Transverse colon (tissue), 4 donors: ENCODE data around the gene IL36A.

Experiments used
- EP300 ChIP-seq: sonication (generic); formaldehyde crosslinking; IDR thresholded peaks from one replicate; pipeline ENCODE4 v1.6.1; 2017; ENCODE audit warnings: antibody characterized with exemption, low read depth
- POLR2A ChIP-seq: fragments of 450-650 bp; IDR thresholded peaks from one replicate; pipeline ENCODE4 v1.6.1; 2016; ENCODE audit warnings: antibody characterized with exemption, mild to moderate bottlenecking, moderate library complexity
- POLR2AphosphoS5 ChIP-seq, 3 donors: sonication (generic); formaldehyde crosslinking; IDR thresholded peaks; one replicate each; pipeline ENCODE4 v1.6.1; 2016; ENCODE audit warnings: antibody characterized with exemption in 3 of 3
- TF ChIP-seq, protein P1 (sequence below), 5 experiments: fragments of 200-600 bp in 3 of 5; fragments of 450-650 bp in 2 of 5; sonication (generic) in 3 of 5; IDR thresholded peaks; 1 replicate in 2 of 5; 2 replicates in 3 of 5; pipeline ENCODE4 v1.5.1; 2016 to 2017; ENCODE audit warnings: antibody characterized with exemption in 5 of 5, inconsistent platforms in 3 of 5, mild to moderate bottlenecking in 2 of 5, moderate library complexity in 1 of 5

DNA sequence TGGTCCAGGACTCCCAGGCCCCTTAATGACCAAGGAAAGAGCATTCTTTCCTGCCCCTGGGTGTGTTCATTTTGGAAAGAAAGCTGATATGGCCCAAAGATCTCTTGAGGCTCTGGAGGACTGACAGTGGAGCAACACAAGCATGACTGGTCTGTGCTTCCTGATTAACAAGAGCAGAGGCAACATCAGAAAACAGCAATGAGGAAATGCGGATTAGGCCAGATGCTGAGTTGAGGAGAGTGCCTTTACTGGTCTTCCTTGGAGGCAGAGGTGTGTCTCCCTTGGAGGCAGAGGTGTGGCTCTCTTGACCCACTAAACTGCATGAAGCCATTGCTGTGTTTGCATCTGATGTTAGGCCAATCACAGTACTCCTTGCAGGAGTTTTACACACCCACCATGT lies 27.5 kb downstream of the IL36A start:
- TF ChIP-seq POLR2AphosphoS5 (IDR thresholded peaks at IDR 0.05): no peak
- TF ChIP-seq, protein P1, sequence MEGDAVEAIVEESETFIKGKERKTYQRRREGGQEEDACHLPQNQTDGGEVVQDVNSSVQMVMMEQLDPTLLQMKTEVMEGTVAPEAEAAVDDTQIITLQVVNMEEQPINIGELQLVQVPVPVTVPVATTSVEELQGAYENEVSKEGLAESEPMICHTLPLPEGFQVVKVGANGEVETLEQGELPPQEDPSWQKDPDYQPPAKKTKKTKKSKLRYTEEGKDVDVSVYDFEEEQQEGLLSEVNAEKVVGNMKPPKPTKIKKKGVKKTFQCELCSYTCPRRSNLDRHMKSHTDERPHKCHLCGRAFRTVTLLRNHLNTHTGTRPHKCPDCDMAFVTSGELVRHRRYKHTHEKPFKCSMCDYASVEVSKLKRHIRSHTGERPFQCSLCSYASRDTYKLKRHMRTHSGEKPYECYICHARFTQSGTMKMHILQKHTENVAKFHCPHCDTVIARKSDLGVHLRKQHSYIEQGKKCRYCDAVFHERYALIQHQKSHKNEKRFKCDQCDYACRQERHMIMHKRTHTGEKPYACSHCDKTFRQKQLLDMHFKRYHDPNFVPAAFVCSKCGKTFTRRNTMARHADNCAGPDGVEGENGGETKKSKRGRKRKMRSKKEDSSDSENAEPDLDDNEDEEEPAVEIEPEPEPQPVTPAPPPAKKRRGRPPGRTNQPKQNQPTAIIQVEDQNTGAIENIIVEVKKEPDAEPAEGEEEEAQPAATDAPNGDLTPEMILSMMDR (IDR thresholded peaks at IDR 0.05): no peak
- TF ChIP-seq EP300: no peak
- no peak for TF ChIP-seq POLR2A
